Lung (tissue), 12 donors: Measurements from ENCODE around the gene DDHD1. TPM values are rescaled to one million over a fixed set of nuclear protein-coding genes. Genes with fewer than 3 reads are reported as not detected.

Experiments
- ATAC-seq: fragments of 200-7000 bp; cut with Tn5 transposase; one replicate; pipeline ENCODE4 v1.9.1; 2020; ENCODE audit warnings: moderate number of reproducible peaks; ENCODE audit not compliant: insufficient read depth, low FRiP score
- DNase-seq, 3 donors: peaks; one replicate each; pipeline ENCODE4 v3.0.0-alpha.2; 2013 to 2017
- H3K27ac ChIP-seq, 2 donors: one replicate each; pipeline ENCODE4 v1.5.1; 2013; ENCODE audit warnings: mild to moderate bottlenecking in 2 of 2, moderate library complexity in 2 of 2, control low read depth in 1 of 2, inconsistent platforms in 1 of 2, low read depth in 1 of 2, low read length in 1 of 2
- H3K27me3 ChIP-seq, 3 donors: one replicate each; pipeline ENCODE4 v1.5.1; 2013; ENCODE audit warnings: low read length in 2 of 3; ENCODE audit not compliant: control insufficient read depth in 3 of 3, insufficient read depth in 3 of 3
- H3K36me3 ChIP-seq, 4 donors: one replicate each; pipeline ENCODE4 v1.5.1; 2013; ENCODE audit warnings: low read length in 4 of 4, mild to moderate bottlenecking in 1 of 4, moderate library complexity in 1 of 4; ENCODE audit not compliant: control insufficient read depth in 4 of 4, insufficient read depth in 4 of 4
- H3K4me1 ChIP-seq, 5 donors: one replicate each; pipeline ENCODE4 v1.5.1; 2013; ENCODE audit warnings: low read length in 5 of 5, mild to moderate bottlenecking in 2 of 5, moderate library complexity in 1 of 5; ENCODE audit not compliant: control insufficient read depth in 5 of 5, insufficient read depth in 5 of 5
- H3K4me3 ChIP-seq: one replicate; pipeline ENCODE4 v1.5.1; 2013; ENCODE audit warnings: mild to moderate bottlenecking, control low read depth, moderate library complexity
- H3K9ac ChIP-seq, 2 donors: one replicate each; pipeline ENCODE4 v1.5.1; 2013; ENCODE audit warnings: low read length in 2 of 2, control low read depth in 1 of 2; ENCODE audit not compliant: insufficient read depth in 1 of 2
- H3K9me3 ChIP-seq, 4 donors: one replicate each; pipeline ENCODE4 v1.5.1; 2013; ENCODE audit warnings: low read length in 3 of 4, mild to moderate bottlenecking in 1 of 4, moderate library complexity in 1 of 4; ENCODE audit not compliant: control insufficient read depth in 4 of 4, insufficient read depth in 3 of 4
- CTCF ChIP-seq: IDR thresholded peaks from 2 replicates; pipeline ENCODE4 v1.5.1; 2012; ENCODE audit warnings: mild to moderate bottlenecking; ENCODE audit errors: control extremely low read depth, extremely low read depth
- WGBS, 2 donors: extraction: QIAGEN DNeasy Blood & Tissue Kit; methylation state at CpG; one replicate each; pipeline ENCODE4 v1.1.7; 2013; 5-methylcytosine and 5-hydroxymethylcytosine counted together
- polyA plus RNA-seq, 2 donors: library from polyadenylated mRNA; stranded (reverse); fragments of 200-250 nt; gene quantifications; one replicate each; pipeline ENCODE4 v1.2.1, GENCODE V29; 2013
- total RNA-seq, 2 donors: library from RNA; depleted of rRNA in 1 of 2; stranded (reverse); fragments of >200 nt in 1 of 2; gene quantifications; one replicate each; pipeline ENCODE4 v1.2.1, GENCODE V29; 2014 to 2021
- donor health status: control.
- donor health status: control.
- donor health status: Bipolar disorder and iron deficiency.
- donor health status: healthy.
- donor health status: DM: yes; HTN: yes; CAD: no.

Gene DDHD1
- total and polyA plus RNA-seq, 4 donors: 3.6 to 38.0 (median 9.9) TPM

DNA sequence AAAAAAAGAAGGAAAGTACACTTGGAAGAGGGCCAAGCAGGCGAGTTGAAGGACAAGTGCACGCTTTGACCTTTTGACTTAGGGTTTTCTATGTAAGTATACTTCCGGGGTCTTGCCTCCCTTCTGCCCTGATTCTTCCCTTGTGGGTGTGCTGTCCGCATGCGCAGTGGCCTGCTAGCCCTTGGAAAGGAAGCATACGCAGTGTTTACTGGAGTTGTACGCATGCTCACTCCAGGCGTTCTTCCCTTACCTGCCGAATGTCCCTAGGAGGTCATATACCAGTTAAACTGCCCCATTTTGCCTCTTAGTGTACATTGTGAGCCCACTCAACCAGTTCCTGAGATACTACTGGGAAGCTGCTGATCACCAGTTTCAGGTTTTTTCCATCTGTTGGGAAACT lies 15.7 kb upstream of the DDHD1 start:
- Histone ChIP-seq H3K4me1 (peaks cover 0 to 2% (median 0%) of the 10 kb centered on the region in 5 donors), H3K27ac (no peak overlapping the region), H3K9ac (no peak overlapping the region), H3K9me3 (no peaks in the 10 kb centered on the region), H3K4me3 (no peak overlapping the region), H3K27me3 (no peaks in the 10 kb centered on the region), H3K36me3 (no peaks in the 10 kb centered on the region)
- 89 to 94% methylated on average over 9 of the region's 9 CpGs for WGBS, 2 donors
- TF ChIP-seq CTCF: no peak
- ATAC-seq (no peak), DNase-seq (no peak)

- 64 to 67% methylated on average over 4 of the region's 4 CpGs for WGBS, 2 donors
- Histone ChIP-seq H3K4me3 (no peak overlapping the region), H3K9ac (no peak overlapping the region), H3K4me1 (peaks cover 0 to 2% (median 0%) of the 10 kb centered on the region in 5 donors), H3K9me3 (no peaks in the 10 kb centered on the region), H3K27me3 (no peaks in the 10 kb centered on the region), H3K36me3 (no peaks in the 10 kb centered on the region), H3K27ac (peak overlapping the region in 1 of 2 donors; percentile 33)
- DNase-seq: peak in 2 of 3 donors; percentile 41 to 57
- no peak for ATAC-seq
- no peak for TF ChIP-seq CTCF
These were observed 14.6 kb upstream of the DDHD1 start for GRCh38 chr14:53167602-53168328.

- ATAC-seq: no peak
These were observed 8.8 kb upstream of the DDHD1 start for GRCh38 chr14:53161758-53162435.

More at GRCh38 chr14:53161758-53162435, 8.8 kb upstream of the DDHD1 start:
- WGBS, 2 donors: 62 to 80% methylated on average over 2 of the region's 2 CpGs
- Histone ChIP-seq H3K27me3 (no peaks in the 10 kb centered on the region), H3K4me3 (no peak overlapping the region), H3K4me1 (peaks cover 0 to 1% (median 0%) of the 10 kb centered on the region in 5 donors), H3K9ac (no peak overlapping the region), H3K9me3 (no peaks in the 10 kb centered on the region), H3K27ac (no peak overlapping the region), H3K36me3 (no peaks in the 10 kb centered on the region)
- DNase-seq: no peak
- no peak for TF ChIP-seq CTCF
